Prostate gland (tissue), 2 donors: ENCODE data around the gene SPOCK1.

ENCODE experiments used
- CTCF ChIP-seq, 4 experiments: fragments of 200-600 bp in 2 of 4; fragments of 450-650 bp in 2 of 4; sonication (generic) in 2 of 4; IDR thresholded peaks; 1 replicate in 3 of 4; 2 replicates in 1 of 4; pipeline ENCODE4 v1.5.1; 2016 to 2019; ENCODE audit warnings: antibody characterized with exemption in 4 of 4, mild to moderate bottlenecking in 2 of 4, moderate library complexity in 2 of 4
- POLR2AphosphoS5 ChIP-seq: sonication (generic); formaldehyde crosslinking; IDR thresholded peaks from one replicate; pipeline ENCODE4 v1.6.1; 2017; ENCODE audit warnings: antibody characterized with exemption

GRCh38 chr5:137217599-137218200 lies 281.4 kb downstream of the SPOCK1 start:
- TF ChIP-seq CTCF (IDR thresholded peaks at IDR 0.05): no peak
- no peak for TF ChIP-seq POLR2AphosphoS5
